Spleen (tissue), 11 donors: ENCODE data around the gene TPM1. TPM values are rescaled to one million over a fixed set of nuclear protein-coding genes. Genes with fewer than 3 reads are reported as not detected.

Source experiments
- DNase-seq: peaks from one replicate; pipeline ENCODE4 v3.0.0-alpha.2; 2020
- H3K27ac ChIP-seq, 8 donors: fragments of 200-600 bp; sonication (generic) in 7 of 8; 1 replicate in 4 of 8; 2 replicates in 4 of 8; pipeline versions ENCODE4 v1.5.0 to v1.8.0; 2016 to 2021; ENCODE audit warnings: inconsistent platforms in 4 of 8, mild to moderate bottlenecking in 4 of 8, moderate library complexity in 1 of 8
- H3K27me3 ChIP-seq, 7 donors: fragments of 200-600 bp; sonication (generic) in 6 of 7; replicated peaks in 1 of 7; 1 replicate in 4 of 7; 2 replicates in 3 of 7; pipeline versions ENCODE4 v1.5.0 to v1.8.0; 2016 to 2021; ENCODE audit warnings: inconsistent platforms in 3 of 7, mild to moderate bottlenecking in 1 of 7
- H3K36me3 ChIP-seq, 6 donors: fragments of 200-600 bp; sonication (generic) in 5 of 6; 1 replicate in 4 of 6; 2 replicates in 2 of 6; pipeline versions ENCODE4 v1.5.0 to v1.8.0; 2016 to 2021; ENCODE audit warnings: inconsistent platforms in 2 of 6
- H3K4me1 ChIP-seq, 6 donors: fragments of 200-600 bp; sonication (generic) in 5 of 6; 1 replicate in 3 of 6; 2 replicates in 3 of 6; pipeline versions ENCODE4 v1.5.0 to v1.8.0; 2016 to 2021; ENCODE audit warnings: inconsistent platforms in 3 of 6
- H3K4me3 ChIP-seq, 8 donors: fragments of 200-600 bp; sonication (generic) in 7 of 8; 1 replicate in 4 of 8; 2 replicates in 4 of 8; pipeline versions ENCODE4 v1.5.0 to v1.8.0; 2016 to 2021; ENCODE audit warnings: inconsistent platforms in 4 of 8, mild to moderate bottlenecking in 4 of 8, moderate library complexity in 2 of 8
- H3K9me3 ChIP-seq, 8 donors: fragments of 200-600 bp; sonication (generic) in 7 of 8; 1 replicate in 4 of 8; 2 replicates in 4 of 8; pipeline versions ENCODE4 v1.5.0 to v1.8.0; 2016 to 2021; ENCODE audit warnings: inconsistent platforms in 4 of 8
- POLR2A ChIP-seq, 3 donors: fragments of 450-650 bp; IDR thresholded peaks; one replicate each; pipeline ENCODE4 v1.5.1; 2017; ENCODE audit warnings: antibody characterized with exemption in 3 of 3, mild to moderate bottlenecking in 1 of 3
- POLR2AphosphoS5 ChIP-seq, 3 donors: sonication (generic); formaldehyde crosslinking; IDR thresholded peaks; one replicate each; pipeline ENCODE4 v1.5.1; 2017; ENCODE audit warnings: antibody characterized with exemption in 3 of 3
- WGBS, 5 donors: extraction: QIAGEN DNeasy Blood & Tissue Kit in 3 of 5; methylation state at CpG; one replicate each; pipeline versions ENCODE4 v1.1.5 to v1.1.7; 2013 to 2018; 5-methylcytosine and 5-hydroxymethylcytosine counted together
- intact Hi-C: fragments of 100-400 bp; cut with DNase I; formaldehyde crosslinking; loops from one replicate; pipeline ENCODE4 v1.15.0; 2023; ENCODE audit warnings: low total_unique reads
- polyA plus RNA-seq, 3 donors: library from polyadenylated mRNA; stranded (reverse); fragments of 200-250 nt; gene quantifications; one replicate each; pipeline ENCODE4 v1.2.1, GENCODE V29; 2013
- total RNA-seq, 7 donors: library from RNA; depleted of rRNA in 3 of 7; stranded (reverse); fragments of >200 nt in 3 of 7; fragmentation: NEBNext Ultra II Directional in 4 of 7; extraction: Animal tissue kit (Norgen Biotek cat#: 25700) in 4 of 7; gene quantifications; one replicate each; pipeline versions ENCODE4 v1.1.0 to v1.2.1, GENCODE V29; 2016 to 2021
- TF ChIP-seq, protein P1 (sequence below), 11 experiments: fragments of 200-600 bp in 7 of 11; fragments of 450-650 bp in 4 of 11; sonication (generic) in 4 of 11; IDR thresholded peaks in 8 of 11; conservative IDR thresholded peaks in 3 of 11; 1 replicate in 7 of 11; 2 replicates in 4 of 11; pipeline versions ENCODE4 v1.4.0 to v1.8.0; 2016 to 2021; ENCODE audit warnings: antibody characterized with exemption in 11 of 11, inconsistent platforms in 4 of 11, mild to moderate bottlenecking in 1 of 11
- donor health status: healthy with polysubstance abuse.
- donor health status: DM: no; HTN: no; CAD: no; lungs with moderate emphysema.
- donor health status: DM: no; HTN: no; CAD: no.
- donor health status: Bipolar disorder and iron deficiency.
- donor health status: healthy.
- donor health status: DM: no; HTN: no; CAD: no.
- donor health status: DM: yes; HTN: yes; CAD: no.

Gene TPM1
- total and polyA plus RNA-seq, 10 donors, result 70.6 to 317 (median 123) TPM

DNA sequence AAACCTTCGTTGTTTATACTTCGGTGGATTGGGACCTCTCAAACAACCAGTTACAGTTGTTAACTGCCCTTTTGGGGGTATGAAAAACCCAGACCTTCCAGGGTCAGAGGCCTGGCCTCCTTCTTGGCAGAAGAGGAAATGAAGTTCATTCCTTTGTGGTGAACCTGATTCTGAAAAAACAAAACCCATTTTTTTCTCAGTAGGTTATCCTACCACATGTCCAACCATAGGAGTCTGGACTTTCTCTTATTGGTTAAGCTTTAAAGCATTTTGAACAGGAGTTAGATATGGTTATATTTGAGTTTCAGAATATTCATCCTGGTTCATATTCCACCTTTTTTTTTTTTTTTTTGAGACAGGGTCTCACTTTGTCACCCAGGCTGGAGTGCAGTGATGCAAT, 71.9 kb downstream of the TPM1 start:
- no peak overlapping the region for H3K27ac ChIP-seq
- H3K9me3 ChIP-seq, result peaks cover 0 to 11% (median 8%) of the 10 kb centered on the region in 8 donors
- DNase-seq, result no peak
- H3K27me3 ChIP-seq, result no peaks in the 10 kb centered on the region
- WGBS, 5 donors, result 80 to 89% (median 85%) methylated on average over 2 of the region's 2 CpGs
- H3K36me3 ChIP-seq, result no peaks in the 10 kb centered on the region
- TF ChIP-seq POLR2AphosphoS5 (IDR thresholded peaks at IDR 0.05), result no peak
- TF ChIP-seq POLR2A (IDR thresholded peaks at IDR 0.05), result no peak
- TF ChIP-seq, protein P1, sequence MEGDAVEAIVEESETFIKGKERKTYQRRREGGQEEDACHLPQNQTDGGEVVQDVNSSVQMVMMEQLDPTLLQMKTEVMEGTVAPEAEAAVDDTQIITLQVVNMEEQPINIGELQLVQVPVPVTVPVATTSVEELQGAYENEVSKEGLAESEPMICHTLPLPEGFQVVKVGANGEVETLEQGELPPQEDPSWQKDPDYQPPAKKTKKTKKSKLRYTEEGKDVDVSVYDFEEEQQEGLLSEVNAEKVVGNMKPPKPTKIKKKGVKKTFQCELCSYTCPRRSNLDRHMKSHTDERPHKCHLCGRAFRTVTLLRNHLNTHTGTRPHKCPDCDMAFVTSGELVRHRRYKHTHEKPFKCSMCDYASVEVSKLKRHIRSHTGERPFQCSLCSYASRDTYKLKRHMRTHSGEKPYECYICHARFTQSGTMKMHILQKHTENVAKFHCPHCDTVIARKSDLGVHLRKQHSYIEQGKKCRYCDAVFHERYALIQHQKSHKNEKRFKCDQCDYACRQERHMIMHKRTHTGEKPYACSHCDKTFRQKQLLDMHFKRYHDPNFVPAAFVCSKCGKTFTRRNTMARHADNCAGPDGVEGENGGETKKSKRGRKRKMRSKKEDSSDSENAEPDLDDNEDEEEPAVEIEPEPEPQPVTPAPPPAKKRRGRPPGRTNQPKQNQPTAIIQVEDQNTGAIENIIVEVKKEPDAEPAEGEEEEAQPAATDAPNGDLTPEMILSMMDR (IDR thresholded peaks at IDR 0.05 in 8 of 11, conservative IDR thresholded peaks at IDR 0.05 in 3 of 11), result no peak
- no peak overlapping the region for H3K4me3 ChIP-seq
- intact Hi-C loops, result no loop called here
- H3K4me1 ChIP-seq, result no peaks in the 10 kb centered on the region

Other genes starting within 250 kb of the TPM1 start
- gene LACTB, start 79.1 kb downstream of the TPM1 start, total RNA-seq, result 10 to 100 TPM; 23.3 to 39.6 (median 28.5) TPM
- gene LACTB, start 79.1 kb downstream of the TPM1 start, polyA plus RNA-seq, result 10 to 100 TPM; 11.7 to 20.3 (median 14.0) TPM
- 10 to 100 TPM; 42.1 to 98.3 (median 64.2) TPM for gene RPS27L, start 114.7 kb downstream of the TPM1 start, total RNA-seq
- 100 to 1,000 TPM; 117 to 139 (median 125) TPM for gene RPS27L, start 114.7 kb downstream of the TPM1 start, polyA plus RNA-seq
- 10 to 100 TPM; 63.4 to 96.4 (median 67.7) TPM for gene RAB8B, start 146.9 kb downstream of the TPM1 start, total RNA-seq
- 10 to 100 TPM; 18.9 to 24.1 (median 22.8) TPM for gene RAB8B, start 146.9 kb downstream of the TPM1 start, polyA plus RNA-seq
- 10 to 100 TPM; 27.2 to 51.5 (median 35.1) TPM for gene APH1B, start 234.9 kb downstream of the TPM1 start, total RNA-seq
- 10 to 100 TPM in 1 of 3 donors, 1 to 10 TPM in 2; 8.7 to 10.0 (median 9.0) TPM for gene APH1B, start 234.9 kb downstream of the TPM1 start, polyA plus RNA-seq